B cell (primary cell): ENCODE data around the gene THBS4. TPM values are rescaled to one million over a fixed set of nuclear protein-coding genes. Genes with fewer than 3 reads are reported as not detected.

ENCODE experiments used
- ATAC-seq: fragments of 200-7000 bp; cut with Tn5 transposase; one replicate; pipeline ENCODE4 v1.10.0; 2021; ENCODE audit warnings: low read depth, mild to moderate bottlenecking, moderate number of reproducible peaks, moderate library complexity
- CTCF ChIA-PET: fragments of 350-600 bp; sonication (Branson Sonifier 250); formaldehyde crosslinking; loops from one replicate; lab custom pipeline; 2021; ENCODE audit warnings: antibody characterized with exemption, inconsistent platforms; lab: Charles Lee
- POLR2A ChIA-PET: fragments of 350-600 bp; sonication (Branson Sonifier 250); formaldehyde crosslinking; loops from one replicate; lab custom pipeline; 2021; ENCODE audit warnings: antibody characterized with exemption; lab: Charles Lee
- DNase-seq: peaks from one replicate; pipeline ENCODE4 v3.0.0; 2013
- H2AFZ ChIP-seq: 2 replicates; pipeline ENCODE4 v1.6.1; 2012; ENCODE audit warnings: mild to moderate bottlenecking, low read depth, low read length; ENCODE audit not compliant: insufficient read depth, poor library complexity, severe bottlenecking
- H3K27ac ChIP-seq, 2 donors: 1 replicate in 1 of 2; 2 replicates in 1 of 2; pipeline ENCODE4 v1.5.1; 2012 to 2013; ENCODE audit warnings: low read length in 2 of 2, mild to moderate bottlenecking in 2 of 2, moderate library complexity in 1 of 2
- H3K27me3 ChIP-seq, 4 experiments: fragments of 200-600 bp in 1 of 4; sonication (generic) in 1 of 4; replicated peaks in 1 of 4; 1 replicate in 2 of 4; 2 replicates in 2 of 4; pipeline versions ENCODE4 v1.6.1 to v1.7.0; 2013 to 2016; ENCODE audit warnings: low read length in 3 of 4, mild to moderate bottlenecking in 2 of 4, mixed read lengths in 1 of 4, moderate library complexity in 1 of 4; ENCODE audit not compliant: insufficient read depth in 4 of 4, control insufficient read depth in 3 of 4; ENCODE audit errors: control extremely low read depth in 1 of 4
- H3K36me3 ChIP-seq, 2 experiments: replicated peaks in 1 of 2; 1 replicate in 1 of 2; 2 replicates in 1 of 2; pipeline versions ENCODE4 v1.6.1 to v1.7.1; 2013; ENCODE audit warnings: low read length in 1 of 2; ENCODE audit not compliant: insufficient read depth in 2 of 2, control insufficient read depth in 1 of 2; ENCODE audit errors: control extremely low read depth in 1 of 2, extremely low read depth in 1 of 2
- H3K4me1 ChIP-seq, 2 donors: fragments of 200-600 bp in 1 of 2; sonication (generic) in 1 of 2; 1 replicate in 1 of 2; 2 replicates in 1 of 2; pipeline versions ENCODE4 v1.5.1 to v1.6.1; 2013 to 2017; ENCODE audit warnings: low read length in 2 of 2; ENCODE audit not compliant: control insufficient read depth in 2 of 2, insufficient read depth in 2 of 2
- H3K4me2 ChIP-seq: replicated peaks from 2 replicates; pipeline ENCODE3; 2012; ENCODE audit warnings: mild to moderate bottlenecking, low read depth, low read length; ENCODE audit not compliant: poor library complexity, severe bottlenecking
- H3K4me3 ChIP-seq, 5 experiments: fragments of 200-600 bp in 1 of 5; sonication (generic) in 1 of 5; 1 replicate in 3 of 5; 2 replicates in 2 of 5; pipeline versions ENCODE4 v1.5.1 to v1.7.0; 2011 to 2016; ENCODE audit warnings: low read length in 4 of 5, mild to moderate bottlenecking in 4 of 5, low read depth in 2 of 5, control low read depth in 1 of 5, moderate library complexity in 1 of 5; ENCODE audit not compliant: insufficient read depth in 1 of 5; ENCODE audit errors: control extremely low read depth in 1 of 5, extremely low read depth in 1 of 5
- H3K79me2 ChIP-seq: fragments of 200-600 bp; sonication (generic); one replicate; pipeline ENCODE4 v1.6.0; 2016; ENCODE audit warnings: low read length; ENCODE audit not compliant: control insufficient read depth, insufficient read depth
- H3K9ac ChIP-seq: fragments of 200-600 bp; sonication (generic); 2 replicates; pipeline ENCODE4 v1.6.1; 2017; ENCODE audit warnings: mild to moderate bottlenecking, low read length, moderate library complexity
- H3K9me3 ChIP-seq, 3 donors: one replicate each; pipeline versions ENCODE4 v1.6.1 to v1.7.1; 2013; ENCODE audit warnings: low read length in 2 of 3; ENCODE audit not compliant: control insufficient read depth in 2 of 3, insufficient read depth in 1 of 3; ENCODE audit errors: control extremely low read depth in 1 of 3
- H4K20me1 ChIP-seq: 2 replicates; pipeline ENCODE4 v1.6.0; 2012; ENCODE audit warnings: mild to moderate bottlenecking, low read length; ENCODE audit not compliant: insufficient read depth, control insufficient read depth, poor library complexity, severe bottlenecking
- H3K27ac Mint-ChIP-seq: one replicate; pipeline ENCODE4 v1.8.0; 2021; ENCODE audit warnings: mixed read lengths
- H3K27me3 Mint-ChIP-seq: one replicate; pipeline ENCODE4 v1.8.0; 2021; ENCODE audit warnings: mixed read lengths
- H3K4me1 Mint-ChIP-seq: one replicate; pipeline ENCODE4 v1.8.0; 2021; ENCODE audit warnings: mixed read lengths
- H3K4me3 Mint-ChIP-seq: one replicate; pipeline ENCODE4 v1.8.0; 2021; ENCODE audit warnings: mixed read lengths
- H3K9me3 Mint-ChIP-seq: one replicate; pipeline ENCODE4 v1.8.0; 2022; ENCODE audit warnings: mixed read lengths; ENCODE audit not compliant: insufficient read depth
- CTCF ChIP-seq: fragments of 200-600 bp; IDR thresholded peaks from one replicate; pipeline ENCODE4 v1.8.0; 2022; ENCODE audit warnings: antibody characterized with exemption, mild to moderate bottlenecking
- EZH2 ChIP-seq: IDR thresholded peaks from 2 replicates; pipeline ENCODE4 v1.6.1; 2012; ENCODE audit warnings: borderline replicate concordance, low read depth, mild to moderate bottlenecking, moderate library complexity, low read length; ENCODE audit not compliant: insufficient read depth, poor library complexity, severe bottlenecking
- WGBS: methylation state at CpG from one replicate; pipeline ENCODE4 v1.1.5; 2013; ENCODE audit warnings: missing lambda C conversion rate; ENCODE audit not compliant: insufficient coverage; 5-methylcytosine and 5-hydroxymethylcytosine counted together
- intact Hi-C: fragments of 100-400 bp; cut with micrococcal nuclease; formaldehyde crosslinking; loops from one replicate; pipeline ENCODE4 v1.10.0; 2022
- polyA plus RNA-seq: library from polyadenylated mRNA; depleted of rRNA; stranded (reverse); fragments of >200 nt; gene quantifications from 2 replicates; pipeline ENCODE4 v1.2.3, GENCODE V29; 2012
- total RNA-seq, 2 donors: library from RNA; stranded (reverse); fragments of 120-200 nt in 1 of 2; gene quantifications; 1 replicate in 1 of 2; 2 replicates in 1 of 2; pipeline versions ENCODE4 v1.2.3 to v1.2.4, GENCODE V29; 2013 to 2022

The THBS4 gene
- total and polyA plus RNA-seq, 2 donors (not counting 1 experiment from before 2014, with no cell fraction given) = 0.49 to 0.57 TPM

- Histone ChIP-seq H3K9ac (no peak overlapping the region), H3K79me2 (no peaks in the 10 kb centered on the region), H3K4me2 (no peak overlapping the region), H3K9me3 (no peaks in the 10 kb centered on the region), H3K4me3 (no peak overlapping the region), H3K27me3 (peaks cover 0 to 9% (median 0%) of the 10 kb centered on the region in 4 experiments), H4K20me1 (no peaks in the 10 kb centered on the region), H2AFZ (no peak overlapping the region), H3K27ac (no peak overlapping the region), H3K4me1 (no peaks in the 10 kb centered on the region), H3K36me3 (no peaks in the 10 kb centered on the region)
- H3K9me3 Mint-ChIP-seq = no peaks in the 10 kb centered on the region
- no peaks in the 10 kb centered on the region for H3K4me1 Mint-ChIP-seq
- no peak overlapping the region for H3K4me3 Mint-ChIP-seq
- peaks cover 25% of the 10 kb centered on the region for H3K27me3 Mint-ChIP-seq
- intact Hi-C loops = no loop called here
- ChIA-PET CTCF (no interaction called here), POLR2A (no interaction called here)
- ATAC-seq (no peak), DNase-seq (no peak)
- TF ChIP-seq EZH2 (no peak), CTCF (no peak)
- no peak overlapping the region for H3K27ac Mint-ChIP-seq
Observed at GRCh38 chr5:80026841-80027240, 8.3 kb upstream of the THBS4 start.

GRCh38 chr5:80031109-80031508 lies 4.0 kb upstream of the THBS4 start:
- Histone ChIP-seq H3K4me1 (no peaks in the 10 kb centered on the region), H3K9ac (no peak overlapping the region), H3K4me2 (no peak overlapping the region), H3K27ac (no peak overlapping the region), H3K9me3 (no peaks in the 10 kb centered on the region), H2AFZ (no peak overlapping the region), H3K27me3 (peaks cover 0 to 30% (median 13%) of the 10 kb centered on the region in 4 experiments), H3K79me2 (no peaks in the 10 kb centered on the region), H3K36me3 (no peaks in the 10 kb centered on the region), H3K4me3 (no peak overlapping the region), H4K20me1 (no peaks in the 10 kb centered on the region)
- H3K9me3 Mint-ChIP-seq = no peaks in the 10 kb centered on the region
- H3K27ac Mint-ChIP-seq = no peak overlapping the region
- DNase-seq (no peak), ATAC-seq (no peak)
- H3K27me3 Mint-ChIP-seq = peaks cover 51% of the 10 kb centered on the region
- CTCF ChIA-PET = no interaction called here
- TF ChIP-seq CTCF = no peak
- TF ChIP-seq EZH2 = no peak
- intact Hi-C loops = no loop called here
- POLR2A ChIA-PET = no interaction called here
- 20% methylated on average over 1 of the region's 1 CpG for WGBS
- peaks cover 4% of the 10 kb centered on the region for H3K4me1 Mint-ChIP-seq
- H3K4me3 Mint-ChIP-seq = no peak overlapping the region
